ENCODE data around the gene CFD. TPM values are rescaled to one million over a fixed set of nuclear protein-coding genes. Genes with fewer than 3 reads are reported as not detected.

The CFD gene
- total and polyA plus RNA-seq, 10 of the 15 experiments (the other 5 are each of a cell fraction or from before 2014, with no cell fraction given) = 0.05 to 1.1 (median 0.38) TPM; not detected in 4

- in situ Hi-C loops (cut with MboI) (no loop called here), intact Hi-C loops (cut with micrococcal nuclease; ENCODE audit: unreplicated experiment) (no loop called here)
- no peak overlapping the region for H2AFZ ChIP-seq (ENCODE audit: control insufficient read depth, low read depth, low read length)
- H3K9ac ChIP-seq (ENCODE audit: control insufficient read depth, insufficient read depth, low read length) = no peak overlapping the region
- WGBS (ENCODE audit: insufficient coverage, insufficient replicate concordance, low lambda C conversion rate, missing lambda C conversion rate) = 90% methylated on average over 43 of the region's 49 CpGs
- no peaks in the 10 kb centered on the region for H3K27me3 ChIP-seq (replicated peaks in 1 of 2; ENCODE audit: control insufficient read depth in 2 of 2, insufficient read depth in 2 of 2, low read length in 1 of 2)
- FAIRE-seq = no peak
- RAD21 ChIA-PET (ENCODE audit: unreplicated experiment) = no interaction called here
- H3K79me2 ChIP-seq (ENCODE audit: control insufficient read depth, insufficient read depth, low read length) = no peaks in the 10 kb centered on the region
- no TSS peak for BruUV-seq (replicated peaks)
- no peak overlapping the region for H3K27ac ChIP-seq (ENCODE audit: control insufficient read depth, insufficient read depth)
- CTCF ChIA-PET = no interaction called here
- SMC1A ChIA-PET (ENCODE audit: uncharacterized antibody, unreplicated experiment) = no interaction called here
- H4K20me1 ChIP-seq (ENCODE audit: control insufficient read depth, insufficient read depth) = no peaks in the 10 kb centered on the region
- H3K9me3 ChIP-seq (replicated peaks; ENCODE audit: control insufficient read depth, insufficient read depth, low read length) = no peaks in the 10 kb centered on the region; the same call in 2 of the 3 replicates
- H3K4me1 ChIP-seq (ENCODE audit: control insufficient read depth, insufficient read depth, low read length) = no peaks in the 10 kb centered on the region
- H3K4me3 ChIP-seq = no peak overlapping the region
- peaks cover 14 to 22% of the 10 kb centered on the region in 2 experiments; a peak in 3 of 4 replicates for H3K36me3 ChIP-seq (ENCODE audit: control insufficient read depth in 2 of 2, insufficient read depth in 2 of 2, low read length in 1 of 2)
- ATAC-seq = peak; percentile 11
- DNase-seq (ENCODE audit: low read depth, low spot score) = no peak
- POLR2A ChIA-PET = no interaction called here
- no peak overlapping the region for H3K4me2 ChIP-seq (ENCODE audit: control insufficient read depth, insufficient read depth)
- no peak for TF ChIP-seq E2F8 (IDR thresholded peaks at IDR 0.05; ENCODE audit: low read depth, partially characterized antibody)
- peak; percentile 33; the same call in 1 of the 2 replicates for TF ChIP-seq BCL11A (IDR thresholded peaks at IDR 0.05; ENCODE audit: low read depth, low read length)
- TF ChIP-seq RFX5 (IDR thresholded peaks at IDR 0.05; ENCODE audit: low read depth, low read length) = no peak
- no peak for TF ChIP-seq ZNF622 (IDR thresholded peaks at IDR 0.05)
- no peak for TF ChIP-seq MEF2A (IDR thresholded peaks at IDR 0.05; ENCODE audit: insufficient read depth, low read depth, low read length)
- no peak for TF ChIP-seq SP1 (IDR thresholded peaks at IDR 0.05; ENCODE audit: low read depth, low read length)
- no peak for TF ChIP-seq EED (IDR thresholded peaks at IDR 0.05; ENCODE audit: low read depth)
- TF ChIP-seq STAT1 (conservative IDR thresholded peaks at IDR 0.05) = no peak
- TF ChIP-seq KLF5 (IDR thresholded peaks at IDR 0.05; ENCODE audit: partially characterized antibody) = no peak
- TF ChIP-seq WRNIP1 (IDR thresholded peaks at IDR 0.05; ENCODE audit: borderline replicate concordance, low read depth, low read length) = no peak
- peak; percentile 53; the same call in 1 of the 2 replicates for TF ChIP-seq CBFB (IDR thresholded peaks at IDR 0.05; ENCODE audit: low read depth)
- TF ChIP-seq CBX5 (IDR thresholded peaks at IDR 0.05; ENCODE audit: low read depth) = no peak
- no peak for TF ChIP-seq PAX5 (IDR thresholded peaks at IDR 0.05; ENCODE audit: borderline replicate concordance, low read depth, low read length)
- TF ChIP-seq POLR2A (IDR thresholded peaks at IDR 0.05; ENCODE audit: low read depth, low read length) = peak; percentile 83
- no peak for TF ChIP-seq NFYA (IDR thresholded peaks at IDR 0.05; ENCODE audit: borderline replicate concordance, low read depth, low read length)
- TF ChIP-seq POLR2AphosphoS5 (IDR thresholded peaks at IDR 0.05; ENCODE audit: low read length) = peak; percentile 81
- no peak for TF ChIP-seq IKZF2 (IDR thresholded peaks at IDR 0.05)
- TF ChIP-seq, protein P1, sequence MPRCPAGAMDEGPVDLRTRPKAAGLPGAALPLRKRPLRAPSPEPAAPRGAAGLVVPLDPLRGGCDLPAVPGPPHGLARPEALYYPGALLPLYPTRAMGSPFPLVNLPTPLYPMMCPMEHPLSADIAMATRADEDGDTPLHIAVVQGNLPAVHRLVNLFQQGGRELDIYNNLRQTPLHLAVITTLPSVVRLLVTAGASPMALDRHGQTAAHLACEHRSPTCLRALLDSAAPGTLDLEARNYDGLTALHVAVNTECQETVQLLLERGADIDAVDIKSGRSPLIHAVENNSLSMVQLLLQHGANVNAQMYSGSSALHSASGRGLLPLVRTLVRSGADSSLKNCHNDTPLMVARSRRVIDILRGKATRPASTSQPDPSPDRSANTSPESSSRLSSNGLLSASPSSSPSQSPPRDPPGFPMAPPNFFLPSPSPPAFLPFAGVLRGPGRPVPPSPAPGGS (IDR thresholded peaks at IDR 0.05; ENCODE audit: borderline replicate concordance, insufficient read depth, low read depth, low read length, poor library complexity, severe bottlenecking) = no peak
- no peak for TF ChIP-seq ATF3 (IDR thresholded peaks at IDR 0.05; ENCODE audit: borderline replicate concordance, extremely low read depth, low read depth, low read length)
- TF ChIP-seq, protein P2, sequence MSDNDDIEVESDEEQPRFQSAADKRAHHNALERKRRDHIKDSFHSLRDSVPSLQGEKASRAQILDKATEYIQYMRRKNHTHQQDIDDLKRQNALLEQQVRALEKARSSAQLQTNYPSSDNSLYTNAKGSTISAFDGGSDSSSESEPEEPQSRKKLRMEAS (IDR thresholded peaks at IDR 0.05; ENCODE audit: low read depth, low read length) = no peak
- no peak for TF ChIP-seq SREBF2 (IDR thresholded peaks at IDR 0.05; ENCODE audit: low read length)
These were observed 45.0 kb upstream of the CFD start for GRCh38 chr19:814152-815078.
